ENCODE measurements around the gene MAN1C1.

Gene MAN1C1

GRCh38 chr1:25790472-25790871 lies 173.9 kb downstream of the MAN1C1 start:
- DNase-seq (ENCODE audit: low read depth) = no peak
- no peak for TF ChIP-seq MYC (IDR thresholded peaks at IDR 0.05; ENCODE audit: low read depth, low read length)
- TF ChIP-seq, protein P1, sequence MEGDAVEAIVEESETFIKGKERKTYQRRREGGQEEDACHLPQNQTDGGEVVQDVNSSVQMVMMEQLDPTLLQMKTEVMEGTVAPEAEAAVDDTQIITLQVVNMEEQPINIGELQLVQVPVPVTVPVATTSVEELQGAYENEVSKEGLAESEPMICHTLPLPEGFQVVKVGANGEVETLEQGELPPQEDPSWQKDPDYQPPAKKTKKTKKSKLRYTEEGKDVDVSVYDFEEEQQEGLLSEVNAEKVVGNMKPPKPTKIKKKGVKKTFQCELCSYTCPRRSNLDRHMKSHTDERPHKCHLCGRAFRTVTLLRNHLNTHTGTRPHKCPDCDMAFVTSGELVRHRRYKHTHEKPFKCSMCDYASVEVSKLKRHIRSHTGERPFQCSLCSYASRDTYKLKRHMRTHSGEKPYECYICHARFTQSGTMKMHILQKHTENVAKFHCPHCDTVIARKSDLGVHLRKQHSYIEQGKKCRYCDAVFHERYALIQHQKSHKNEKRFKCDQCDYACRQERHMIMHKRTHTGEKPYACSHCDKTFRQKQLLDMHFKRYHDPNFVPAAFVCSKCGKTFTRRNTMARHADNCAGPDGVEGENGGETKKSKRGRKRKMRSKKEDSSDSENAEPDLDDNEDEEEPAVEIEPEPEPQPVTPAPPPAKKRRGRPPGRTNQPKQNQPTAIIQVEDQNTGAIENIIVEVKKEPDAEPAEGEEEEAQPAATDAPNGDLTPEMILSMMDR (IDR thresholded peaks at IDR 0.05; ENCODE audit: low read depth, low read length) = no peak
- TF ChIP-seq MAX (IDR thresholded peaks at IDR 0.05; ENCODE audit: low read depth, low read length) = no peak
- no peak for TF ChIP-seq POLR2A (IDR thresholded peaks at IDR 0.05; ENCODE audit: extremely low read depth, insufficient read length)
- H3K4me3 ChIP-seq (ENCODE audit: low read depth, low read length) = no peak overlapping the region

DNA sequence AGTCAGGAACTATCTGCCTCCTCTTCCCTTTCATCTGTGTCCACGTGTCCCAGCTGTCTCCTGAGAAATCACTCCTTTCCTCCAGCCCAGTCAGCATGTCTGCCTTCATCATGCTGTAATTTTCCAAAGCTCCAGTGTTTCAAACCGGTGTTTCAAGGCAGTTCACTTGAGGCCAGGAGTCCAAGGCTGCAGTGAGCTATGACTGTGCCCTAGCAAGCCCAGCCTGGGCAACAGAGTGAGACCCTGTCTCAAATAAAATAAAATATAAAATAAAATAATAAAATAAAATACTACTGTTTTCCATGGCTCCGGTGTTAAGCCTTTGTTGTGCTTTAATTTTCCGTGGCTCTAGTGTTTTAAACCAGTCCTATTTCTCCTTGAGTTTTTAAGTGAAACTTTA lies 175.5 kb downstream of the MAN1C1 start:
- H3K4me3 ChIP-seq (ENCODE audit: low read depth, low read length) = no peak overlapping the region
- DNase-seq (ENCODE audit: low read depth) = no peak
- TF ChIP-seq MAX (IDR thresholded peaks at IDR 0.05; ENCODE audit: low read depth, low read length) (no peak), POLR2A (IDR thresholded peaks at IDR 0.05; ENCODE audit: extremely low read depth, insufficient read length) (no peak), MYC (IDR thresholded peaks at IDR 0.05; ENCODE audit: low read depth, low read length) (no peak)
- TF ChIP-seq, protein P1 (IDR thresholded peaks at IDR 0.05; ENCODE audit: low read depth, low read length) = no peak

DNA sequence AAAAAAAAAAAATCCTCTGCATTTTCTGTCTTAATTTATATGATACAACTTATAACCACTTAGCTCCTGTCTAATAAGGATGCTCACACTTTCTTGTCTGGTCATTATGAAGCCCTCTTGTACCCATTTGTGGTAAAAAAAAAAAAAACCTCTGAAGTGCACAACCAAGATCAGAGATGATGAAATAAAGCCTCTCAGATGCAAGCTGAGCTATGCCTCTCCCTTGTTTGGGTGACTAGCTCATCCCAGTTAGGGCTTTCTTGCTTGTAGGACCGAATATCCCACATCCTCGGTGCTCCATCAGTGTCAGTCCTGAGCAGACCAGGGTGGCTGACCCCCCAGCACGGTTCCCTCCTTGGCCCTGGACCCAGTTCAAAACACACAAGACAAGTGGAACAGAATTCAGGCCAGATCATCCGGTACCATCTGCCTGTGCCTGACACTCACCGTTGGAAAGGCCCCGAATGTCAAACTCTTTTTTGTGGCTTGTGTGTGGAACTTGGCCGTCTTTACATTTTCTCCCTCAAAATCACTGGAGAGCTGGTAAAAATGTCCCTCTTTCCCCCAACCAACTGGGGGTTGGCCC lies 177.1 kb downstream of the MAN1C1 start:
- no peak overlapping the region for H3K4me3 ChIP-seq (ENCODE audit: low read depth, low read length)
- TF ChIP-seq MAX (IDR thresholded peaks at IDR 0.05; ENCODE audit: low read depth, low read length) (no peak), POLR2A (IDR thresholded peaks at IDR 0.05; ENCODE audit: extremely low read depth, insufficient read length) (no peak), MYC (IDR thresholded peaks at IDR 0.05; ENCODE audit: low read depth, low read length) (no peak)
- TF ChIP-seq, protein P1 (IDR thresholded peaks at IDR 0.05; ENCODE audit: low read depth, low read length) = no peak
- no peak for DNase-seq (ENCODE audit: low read depth)

- H3K4me3 ChIP-seq (ENCODE audit: low read depth, low read length) = no peak overlapping the region
- no peak for DNase-seq (ENCODE audit: low read depth)
- TF ChIP-seq MAX (IDR thresholded peaks at IDR 0.05; ENCODE audit: low read depth, low read length) (no peak), MYC (IDR thresholded peaks at IDR 0.05; ENCODE audit: low read depth, low read length) (no peak), POLR2A (IDR thresholded peaks at IDR 0.05; ENCODE audit: extremely low read depth, insufficient read length) (no peak)
- TF ChIP-seq, protein P1 (IDR thresholded peaks at IDR 0.05; ENCODE audit: low read depth, low read length) = no peak
Measured at GRCh38 chr1:25794325-25794724, 177.7 kb downstream of the MAN1C1 start.

DNA sequence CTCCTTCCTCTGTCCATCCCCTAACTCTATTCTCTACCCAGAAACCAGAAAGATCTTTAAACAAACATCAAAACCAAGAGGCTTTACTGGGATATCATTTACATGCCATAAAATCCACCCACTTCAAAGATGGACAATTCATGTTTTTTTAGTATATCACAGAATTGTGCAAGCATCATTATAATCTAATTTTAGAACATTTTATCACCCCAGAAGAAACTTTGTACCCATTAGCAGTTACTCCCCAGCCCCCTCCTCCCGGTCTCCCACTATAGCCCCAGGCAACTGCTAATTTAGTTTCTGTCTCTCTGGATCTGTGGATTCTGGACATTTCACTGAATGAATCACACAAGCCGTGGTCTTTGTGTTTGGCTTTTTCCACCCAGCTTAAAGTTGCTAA lies 178.6 kb downstream of the MAN1C1 start:
- DNase-seq (ENCODE audit: low read depth) = no peak
- H3K4me3 ChIP-seq (ENCODE audit: low read depth, low read length) = no peak overlapping the region

DNA sequence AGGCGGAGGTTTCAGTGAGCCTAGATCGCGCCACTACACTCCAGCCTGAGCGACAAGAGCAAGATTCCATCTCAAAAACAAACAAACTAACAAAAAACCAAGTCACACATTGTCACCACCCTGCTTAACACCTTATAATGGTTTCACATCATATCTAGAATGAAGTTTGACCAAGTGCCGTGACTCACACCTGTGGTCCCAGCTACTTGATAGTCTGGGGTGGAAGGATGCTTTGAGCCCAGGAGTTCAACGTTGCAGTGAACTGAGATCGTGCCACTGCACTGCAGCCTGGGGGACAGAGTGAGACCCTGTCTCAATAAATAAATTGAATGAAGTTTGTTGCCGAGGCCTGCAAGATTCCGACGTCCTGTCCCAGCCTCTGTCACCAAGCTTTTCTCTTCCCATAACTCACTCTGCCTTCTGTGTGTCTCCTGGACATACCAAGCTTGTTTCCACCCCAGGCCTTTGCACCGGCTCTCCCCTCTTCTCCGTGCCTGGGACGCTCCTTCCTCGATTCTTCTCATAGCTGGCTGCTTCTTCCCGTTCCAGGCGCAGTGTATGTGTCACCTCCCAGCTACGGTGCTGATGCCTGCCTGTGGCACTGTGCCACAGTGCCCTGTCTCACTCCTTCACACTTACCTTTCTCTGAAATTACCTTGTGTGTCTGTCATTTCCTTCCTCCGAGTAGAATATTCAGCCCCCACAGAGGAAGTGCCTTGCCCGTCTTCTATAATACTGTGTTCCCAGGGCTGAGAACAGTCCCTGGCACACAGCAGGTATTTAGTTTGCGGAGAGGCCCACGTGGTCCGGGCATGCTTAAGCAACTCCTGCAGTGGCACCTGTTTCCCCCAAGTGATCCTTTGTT lies 179.6 kb downstream of the MAN1C1 start:
- DNase-seq (ENCODE audit: low read depth) = no peak
- TF ChIP-seq, protein P1 (IDR thresholded peaks at IDR 0.05; ENCODE audit: low read depth, low read length) = no peak
- no peak for TF ChIP-seq MYC (IDR thresholded peaks at IDR 0.05; ENCODE audit: low read depth, low read length)
- no peak for TF ChIP-seq MAX (IDR thresholded peaks at IDR 0.05; ENCODE audit: low read depth, low read length)
- TF ChIP-seq POLR2A (IDR thresholded peaks at IDR 0.05; ENCODE audit: extremely low read depth, insufficient read length) = no peak
- H3K4me3 ChIP-seq (ENCODE audit: low read depth, low read length) = no peak overlapping the region

More for the DNA sequence above, 178.6 kb downstream of the MAN1C1 start:
- TF ChIP-seq MYC (IDR thresholded peaks at IDR 0.05; ENCODE audit: low read depth, low read length) = no peak
- TF ChIP-seq POLR2A (IDR thresholded peaks at IDR 0.05; ENCODE audit: extremely low read depth, insufficient read length) = no peak

All from NB4 (cell line).